Ascending aorta (tissue), 2 donors: Measurements from ENCODE around the gene MPRIP. TPM values are rescaled to one million over a fixed set of nuclear protein-coding genes. Genes with fewer than 3 reads are reported as not detected.

Experiments used
- DNase-seq, 2 donors: peaks; one replicate each; pipeline ENCODE4 v3.0.0-alpha.2; 2019; ENCODE audit warnings: low spot score in 2 of 2
- H3K27ac ChIP-seq, 2 donors: fragments of 200-600 bp; sonication (generic); one replicate each; pipeline ENCODE4 v1.5.1; 2016 to 2017; ENCODE audit warnings: mild to moderate bottlenecking in 1 of 2
- H3K27me3 ChIP-seq: fragments of 200-600 bp; sonication (generic); one replicate; pipeline ENCODE4 v1.5.1; 2017
- H3K36me3 ChIP-seq, 2 donors: fragments of 200-600 bp; sonication (generic); one replicate each; pipeline ENCODE4 v1.5.1; 2016
- H3K4me1 ChIP-seq, 2 donors: fragments of 200-600 bp; sonication (generic); one replicate each; pipeline ENCODE4 v1.5.1; 2016 to 2017; ENCODE audit warnings: mild to moderate bottlenecking in 1 of 2
- H3K4me3 ChIP-seq, 2 donors: fragments of 200-600 bp; sonication (generic); one replicate each; pipeline ENCODE4 v1.5.1; 2016 to 2017; ENCODE audit warnings: mild to moderate bottlenecking in 1 of 2
- H3K9me3 ChIP-seq, 2 donors: fragments of 200-600 bp; sonication (generic); one replicate each; pipeline ENCODE4 v1.5.1; 2016
- CTCF ChIP-seq, 3 experiments: fragments of 200-600 bp in 2 of 3; fragments of 450-650 bp in 1 of 3; sonication (generic) in 2 of 3; IDR thresholded peaks; one replicate each; pipeline ENCODE4 v1.5.1; 2016 to 2019; ENCODE audit warnings: antibody characterized with exemption in 3 of 3, mild to moderate bottlenecking in 1 of 3, moderate library complexity in 1 of 3
- intact Hi-C: fragments of 100-400 bp; cut with DNase I; formaldehyde crosslinking; loops from one replicate; pipeline ENCODE4 v1.15.1; 2023
- total RNA-seq: library from RNA; depleted of rRNA; stranded (reverse); fragments of >200 nt; gene quantifications from one replicate; pipeline ENCODE4 v1.1.0, GENCODE V29; 2016

MPRIP gene
- total RNA-seq, 1 donor from 2014 or later: 246 TPM

- TF ChIP-seq CTCF (IDR thresholded peaks at IDR 0.05): no peak
- no peak for DNase-seq
- Histone ChIP-seq H3K27ac (no peak overlapping the region), H3K27me3 (no peaks in the 10 kb centered on the region), H3K36me3 (peaks cover 5 to 37% of the 10 kb centered on the region in 2 donors), H3K4me1 (peaks cover 7 to 14% of the 10 kb centered on the region in 2 donors), H3K4me3 (no peak overlapping the region), H3K9me3 (no peaks in the 10 kb centered on the region)
- intact Hi-C loops: no loop called here
Observed at GRCh38 chr17:17088541-17089525, 46.6 kb downstream of the MPRIP start.

- intact Hi-C loops: no loop called here
- peaks cover 0 to 25% of the 10 kb centered on the region in 2 donors for H3K36me3 ChIP-seq
- no peaks in the 10 kb centered on the region for H3K9me3 ChIP-seq
- H3K4me1 ChIP-seq: peaks cover 3 to 14% of the 10 kb centered on the region in 2 donors
- no peaks in the 10 kb centered on the region for H3K27me3 ChIP-seq
- no peak overlapping the region for H3K27ac ChIP-seq
- DNase-seq: no peak
- no peak for TF ChIP-seq CTCF (IDR thresholded peaks at IDR 0.05)
- no peak overlapping the region for H3K4me3 ChIP-seq
Observed at GRCh38 chr17:17089796-17090641, 47.8 kb downstream of the MPRIP start.

GRCh38 chr17:17090642-17091103, 48.4 kb downstream of the MPRIP start:
- Histone ChIP-seq H3K27me3 (no peaks in the 10 kb centered on the region), H3K36me3 (peaks cover 0 to 25% of the 10 kb centered on the region in 2 donors), H3K27ac (no peak overlapping the region), H3K4me1 (peaks cover 6 to 16% of the 10 kb centered on the region in 2 donors), H3K9me3 (no peaks in the 10 kb centered on the region), H3K4me3 (no peak overlapping the region)
- TF ChIP-seq CTCF (IDR thresholded peaks at IDR 0.05): no peak
- no peak for DNase-seq
- intact Hi-C loops: no loop called here

- no peak for DNase-seq
- Histone ChIP-seq H3K4me1 (peaks cover 7 to 22% of the 10 kb centered on the region in 2 donors), H3K9me3 (no peaks in the 10 kb centered on the region)
Observed at GRCh38 chr17:17091276-17091675, 49.0 kb downstream of the MPRIP start.

More at GRCh38 chr17:17091276-17091675, 49.0 kb downstream of the MPRIP start:
- Histone ChIP-seq H3K4me3 (no peak overlapping the region), H3K27me3 (no peaks in the 10 kb centered on the region), H3K36me3 (peaks cover 0 to 23% of the 10 kb centered on the region in 2 donors), H3K27ac (no peak overlapping the region)
- no peak for TF ChIP-seq CTCF (IDR thresholded peaks at IDR 0.05)
- intact Hi-C loops: no loop called here
